Cerebellar cortex (tissue), 1 donor: ENCODE data around the gene DHX38.

Experiments
- DNase-seq: peaks from one replicate; pipeline ENCODE4 v3.0.0-alpha.2; 2015; ENCODE audit warnings: low spot score

Gene DHX38

GRCh38 chr16:72083778-72084404 lies 9.8 kb upstream of the DHX38 start:
- DNase-seq = no peak

GRCh38 chr16:72084445-72084844 lies 9.2 kb upstream of the DHX38 start:
- DNase-seq = no peak

GRCh38 chr16:72085002-72085401 lies 8.6 kb upstream of the DHX38 start:
- DNase-seq = no peak

- DNase-seq = no peak
These were observed 2.4 kb upstream of the DHX38 start for GRCh38 chr16:72091217-72091616.

GRCh38 chr16:72092832-72093447 lies 707 bp upstream of the DHX38 start:
- peak; percentile 27 for DNase-seq

- DNase-seq = no peak
These were observed 591 bp downstream of the DHX38 start for GRCh38 chr16:72094266-72094610.

GRCh38 chr16:72098936-72099335 lies 5.3 kb downstream of the DHX38 start:
- no peak for DNase-seq

GRCh38 chr16:72099377-72099818 lies 5.8 kb downstream of the DHX38 start:
- peak; percentile 39 for DNase-seq

- DNase-seq = no peak
These were observed 7.5 kb downstream of the DHX38 start for GRCh38 chr16:72101195-72101594.

GRCh38 chr16:72104905-72105304 lies 11.3 kb downstream of the DHX38 start:
- DNase-seq = no peak

- DNase-seq = no peak
These were observed 12.3 kb downstream of the DHX38 start for GRCh38 chr16:72105978-72106377.

- no peak for DNase-seq
These were observed 13.7 kb downstream of the DHX38 start for GRCh38 chr16:72107371-72107770.

GRCh38 chr16:72108353-72109102 lies 14.9 kb downstream of the DHX38 start:
- DNase-seq = no peak

GRCh38 chr16:72109300-72109699 lies 15.7 kb downstream of the DHX38 start:
- no peak for DNase-seq

- no peak for DNase-seq
These were observed 16.4 kb downstream of the DHX38 start for GRCh38 chr16:72109966-72110530.

GRCh38 chr16:72110662-72111615 lies 17.3 kb downstream of the DHX38 start:
- no peak for DNase-seq

- DNase-seq = no peak
These were observed 18.2 kb downstream of the DHX38 start for GRCh38 chr16:72111657-72112451.

- no peak for DNase-seq
These were observed 18.8 kb downstream of the DHX38 start for GRCh38 chr16:72112452-72112792.

- no peak for DNase-seq
These were observed 19.4 kb downstream of the DHX38 start for GRCh38 chr16:72112906-72113615.

- no peak for DNase-seq
These were observed 19.9 kb downstream of the DHX38 start for GRCh38 chr16:72113616-72113945.

GRCh38 chr16:72120026-72120425 lies 26.4 kb downstream of the DHX38 start:
- DNase-seq = no peak
